Measurements from ENCODE around the gene RXRA.

RXRA gene

DNA sequence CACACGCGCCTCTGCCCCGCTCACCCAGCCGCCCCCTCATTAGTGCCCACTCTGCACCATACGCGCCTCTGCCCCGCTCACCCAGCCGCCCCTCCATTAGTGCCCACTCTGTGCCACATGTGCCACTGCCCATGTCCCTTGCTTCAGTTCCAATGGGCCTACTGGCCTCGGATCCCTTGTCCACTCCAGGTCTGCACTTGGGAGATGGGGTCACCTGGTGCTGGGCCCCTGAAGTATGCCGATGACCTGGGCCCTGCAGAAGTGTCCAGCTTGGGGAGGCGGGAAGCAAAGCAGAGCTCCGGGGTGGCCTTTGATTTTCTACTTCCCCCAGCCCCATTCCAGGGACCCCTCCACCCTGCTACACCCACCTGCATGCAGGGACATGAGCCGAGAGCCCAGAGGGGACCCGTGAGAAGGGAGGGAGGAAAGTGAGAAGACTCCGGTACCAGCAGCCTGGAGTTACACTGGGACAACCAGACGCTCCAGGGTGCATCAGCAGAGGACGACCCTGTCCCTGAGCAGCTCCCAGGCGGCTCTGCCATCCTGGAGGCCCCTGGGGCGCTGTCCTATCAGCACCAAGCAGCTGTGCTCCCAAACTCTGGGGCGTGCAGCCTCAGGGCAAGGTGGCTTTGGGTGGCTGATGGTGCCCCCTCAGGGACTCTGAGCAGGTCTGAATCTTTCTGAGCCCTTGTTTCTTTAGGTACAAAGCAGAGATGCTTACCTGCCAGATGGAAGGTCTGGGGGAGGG lies 140.8 kb downstream of the RXRA start:
- DNase-seq (ENCODE audit: low spot score) = no peak
- in situ Hi-C loops (cut with MboI; ENCODE audit: low sequenced_read_pairs, unreplicated experiment) = no loop called here
- TF ChIP-seq, protein P1, sequence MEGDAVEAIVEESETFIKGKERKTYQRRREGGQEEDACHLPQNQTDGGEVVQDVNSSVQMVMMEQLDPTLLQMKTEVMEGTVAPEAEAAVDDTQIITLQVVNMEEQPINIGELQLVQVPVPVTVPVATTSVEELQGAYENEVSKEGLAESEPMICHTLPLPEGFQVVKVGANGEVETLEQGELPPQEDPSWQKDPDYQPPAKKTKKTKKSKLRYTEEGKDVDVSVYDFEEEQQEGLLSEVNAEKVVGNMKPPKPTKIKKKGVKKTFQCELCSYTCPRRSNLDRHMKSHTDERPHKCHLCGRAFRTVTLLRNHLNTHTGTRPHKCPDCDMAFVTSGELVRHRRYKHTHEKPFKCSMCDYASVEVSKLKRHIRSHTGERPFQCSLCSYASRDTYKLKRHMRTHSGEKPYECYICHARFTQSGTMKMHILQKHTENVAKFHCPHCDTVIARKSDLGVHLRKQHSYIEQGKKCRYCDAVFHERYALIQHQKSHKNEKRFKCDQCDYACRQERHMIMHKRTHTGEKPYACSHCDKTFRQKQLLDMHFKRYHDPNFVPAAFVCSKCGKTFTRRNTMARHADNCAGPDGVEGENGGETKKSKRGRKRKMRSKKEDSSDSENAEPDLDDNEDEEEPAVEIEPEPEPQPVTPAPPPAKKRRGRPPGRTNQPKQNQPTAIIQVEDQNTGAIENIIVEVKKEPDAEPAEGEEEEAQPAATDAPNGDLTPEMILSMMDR (IDR thresholded peaks at IDR 0.05; ENCODE audit: borderline replicate concordance, control extremely low read depth, extremely low read depth, insufficient read depth, missing control alignments) = no peak

- TF ChIP-seq, protein P1 (IDR thresholded peaks at IDR 0.05; ENCODE audit: borderline replicate concordance, control extremely low read depth, extremely low read depth, insufficient read depth, missing control alignments) = no peak
- in situ Hi-C loops (cut with MboI; ENCODE audit: low sequenced_read_pairs, unreplicated experiment) = no loop called here
- DNase-seq (ENCODE audit: low spot score) = no peak
These were observed 142.1 kb downstream of the RXRA start for GRCh38 chr9:134468358-134468757.

DNA sequence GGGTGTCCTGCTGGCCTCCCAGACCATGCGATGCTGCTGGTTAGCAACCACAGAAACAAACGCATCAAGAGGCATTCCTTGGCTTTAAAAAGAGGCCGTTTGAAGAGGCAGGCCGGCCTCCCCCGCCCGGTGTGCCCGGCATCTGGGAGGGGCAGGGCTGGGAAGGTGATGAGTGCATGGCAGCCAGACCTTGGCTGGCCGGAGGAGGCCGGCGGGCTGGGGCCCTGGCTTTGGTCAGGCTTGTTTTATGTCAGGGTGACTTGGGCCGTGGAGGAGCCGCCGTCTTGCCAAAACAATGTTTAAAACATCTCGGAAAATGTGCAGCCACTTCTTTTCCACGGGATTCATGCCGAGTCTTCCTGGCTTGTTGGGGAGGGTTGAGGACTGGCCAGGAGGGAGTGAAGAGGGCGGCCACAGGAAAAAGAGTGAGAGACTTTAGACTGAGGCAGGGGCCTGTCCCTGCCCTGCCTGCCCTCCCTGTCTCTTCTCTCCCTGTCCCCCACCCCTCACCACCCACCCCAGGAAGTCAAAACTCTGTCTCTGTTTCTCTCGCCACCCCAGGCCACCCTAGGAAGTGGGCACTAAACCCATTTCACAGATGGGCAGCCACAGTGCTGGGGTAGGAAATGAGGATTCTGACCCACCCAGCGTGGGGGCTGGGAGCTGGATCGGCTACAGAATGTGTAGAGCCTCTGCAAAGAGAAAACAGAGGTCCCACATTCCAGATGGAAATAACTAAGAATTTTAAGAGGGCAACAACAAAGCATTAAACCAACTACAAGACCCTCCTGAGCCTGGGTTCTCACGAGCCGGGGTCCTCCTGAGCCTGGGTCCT lies 143.0 kb downstream of the RXRA start:
- in situ Hi-C loops (cut with MboI; ENCODE audit: low sequenced_read_pairs, unreplicated experiment) = no loop called here
- TF ChIP-seq, protein P1 (IDR thresholded peaks at IDR 0.05; ENCODE audit: borderline replicate concordance, control extremely low read depth, extremely low read depth, insufficient read depth, missing control alignments) = no peak
- no peak for DNase-seq (ENCODE audit: low spot score)

DNA sequence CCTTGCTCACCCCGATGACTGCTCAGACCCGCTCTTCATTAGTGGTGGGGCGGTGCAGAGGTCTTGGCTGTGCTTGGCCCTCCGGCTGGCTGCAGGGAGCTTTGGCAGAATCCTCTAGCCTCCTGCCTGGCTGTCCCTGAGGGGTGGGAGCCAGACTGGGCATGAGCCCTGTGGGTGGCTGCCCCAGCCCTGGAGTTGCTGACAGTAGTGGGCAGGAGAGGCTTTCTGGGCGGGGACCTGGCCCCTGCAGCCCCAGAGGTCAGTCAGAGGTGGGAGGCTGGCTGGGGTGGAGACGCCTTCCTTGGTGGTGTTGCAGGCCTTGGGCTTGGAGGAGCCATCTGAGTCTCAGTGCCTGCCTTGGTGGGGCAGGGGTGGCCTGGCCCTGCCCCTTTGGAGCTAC lies 146.0 kb downstream of the RXRA start:
- TF ChIP-seq, protein P1 (IDR thresholded peaks at IDR 0.05; ENCODE audit: borderline replicate concordance, control extremely low read depth, extremely low read depth, insufficient read depth, missing control alignments) = no peak
- in situ Hi-C loops (cut with MboI; ENCODE audit: low sequenced_read_pairs, unreplicated experiment) = no loop called here

GRCh38 chr9:134473141-134474054 lies 147.1 kb downstream of the RXRA start:
- no peak for DNase-seq (ENCODE audit: low spot score)
- TF ChIP-seq, protein P1 (IDR thresholded peaks at IDR 0.05; ENCODE audit: borderline replicate concordance, control extremely low read depth, extremely low read depth, insufficient read depth, missing control alignments) = no peak
- in situ Hi-C loops (cut with MboI; ENCODE audit: low sequenced_read_pairs, unreplicated experiment) = no loop called here

More for the DNA sequence above, 146.0 kb downstream of the RXRA start:
- no peak for DNase-seq (ENCODE audit: low spot score)

GRCh38 chr9:134474055-134474370 lies 147.8 kb downstream of the RXRA start:
- in situ Hi-C loops (cut with MboI; ENCODE audit: low sequenced_read_pairs, unreplicated experiment) = no loop called here
- TF ChIP-seq, protein P1 (IDR thresholded peaks at IDR 0.05; ENCODE audit: borderline replicate concordance, control extremely low read depth, extremely low read depth, insufficient read depth, missing control alignments) = no peak
- DNase-seq (ENCODE audit: low spot score) = no peak
